ENCODE data around the gene TSSC4.

TSSC4 gene

GRCh38 chr11:2381494-2382128 lies 18.9 kb upstream of the TSSC4 start:
- no peak overlapping the region for H3K4me3 ChIP-seq (ENCODE audit: low read length)

GRCh38 chr11:2382129-2382517 lies 18.4 kb upstream of the TSSC4 start:
- no peak overlapping the region for H3K4me3 ChIP-seq (ENCODE audit: low read length)
- no peak overlapping the region for H3K27ac ChIP-seq (ENCODE audit: low read depth, low read length)
- no peaks in the 10 kb centered on the region for H3K4me1 ChIP-seq (ENCODE audit: insufficient read depth, low read length)
- H3K27me3 ChIP-seq (ENCODE audit: insufficient read depth, low read length), result no peaks in the 10 kb centered on the region
- WGBS, result 89% methylated on average over 11 of the region's 11 CpGs
- H3K9me3 ChIP-seq (ENCODE audit: insufficient read depth, low read depth, low read length), result no peaks in the 10 kb centered on the region
- no peak overlapping the region for H3K9ac ChIP-seq (ENCODE audit: low read depth, low read length)
- peaks cover 6% of the 10 kb centered on the region; the same call in 1 of the 2 replicates for H3K36me3 ChIP-seq (ENCODE audit: insufficient read depth, low read length)

More at GRCh38 chr11:2381494-2382128, 18.9 kb upstream of the TSSC4 start:
- Histone ChIP-seq H3K9me3 (ENCODE audit: insufficient read depth, low read depth, low read length) (no peaks in the 10 kb centered on the region), H3K27me3 (ENCODE audit: insufficient read depth, low read length) (0 out of 2 replicates have a peak, but pooled peaks cover 3% of the 10 kb centered on the region), H3K36me3 (ENCODE audit: insufficient read depth, low read length) (peaks cover 6% of the 10 kb centered on the region; the same call in 1 of the 2 replicates), H3K9ac (ENCODE audit: low read depth, low read length) (no peak overlapping the region), H3K4me1 (ENCODE audit: insufficient read depth, low read length) (no peaks in the 10 kb centered on the region), H3K27ac (ENCODE audit: low read depth, low read length) (no peak overlapping the region)
- 95% methylated on average over 11 of the region's 11 CpGs for WGBS

GRCh38 chr11:2382936-2383851 lies 17.4 kb upstream of the TSSC4 start:
- H3K9ac ChIP-seq (ENCODE audit: low read depth, low read length), result no peak overlapping the region; the same call in 1 of the 2 replicates
- H3K27me3 ChIP-seq (ENCODE audit: insufficient read depth, low read length), result no peaks in the 10 kb centered on the region
- H3K4me3 ChIP-seq (ENCODE audit: low read length), result no peak overlapping the region
- no peaks in the 10 kb centered on the region for H3K9me3 ChIP-seq (ENCODE audit: insufficient read depth, low read depth, low read length)
- H3K4me1 ChIP-seq (ENCODE audit: insufficient read depth, low read length), result no peaks in the 10 kb centered on the region
- H3K36me3 ChIP-seq (ENCODE audit: insufficient read depth, low read length), result peaks cover 6% of the 10 kb centered on the region; the same call in 1 of the 2 replicates
- H3K27ac ChIP-seq (ENCODE audit: low read depth, low read length), result no peak overlapping the region
- 88% methylated on average over 26 of the region's 26 CpGs for WGBS

- peaks cover 6% of the 10 kb centered on the region; the same call in 1 of the 2 replicates for H3K36me3 ChIP-seq (ENCODE audit: insufficient read depth, low read length)
- H3K4me3 ChIP-seq (ENCODE audit: low read length), result no peak overlapping the region
- H3K4me1 ChIP-seq (ENCODE audit: insufficient read depth, low read length), result no peaks in the 10 kb centered on the region
- H3K9me3 ChIP-seq (ENCODE audit: insufficient read depth, low read depth, low read length), result no peaks in the 10 kb centered on the region
- no peak overlapping the region for H3K9ac ChIP-seq (ENCODE audit: low read depth, low read length)
- 88% methylated on average over 27 of the region's 33 CpGs for WGBS
- H3K27me3 ChIP-seq (ENCODE audit: insufficient read depth, low read length), result no peaks in the 10 kb centered on the region
- H3K27ac ChIP-seq (ENCODE audit: low read depth, low read length), result no peak overlapping the region
Measured at GRCh38 chr11:2383852-2384804, 16.4 kb upstream of the TSSC4 start.

GRCh38 chr11:2385156-2386151 lies 15.1 kb upstream of the TSSC4 start:
- no peaks in the 10 kb centered on the region for H3K27me3 ChIP-seq (ENCODE audit: insufficient read depth, low read length)
- no peak overlapping the region for H3K4me3 ChIP-seq (ENCODE audit: low read length)
- no peaks in the 10 kb centered on the region for H3K9me3 ChIP-seq (ENCODE audit: insufficient read depth, low read depth, low read length)
- no peaks in the 10 kb centered on the region for H3K4me1 ChIP-seq (ENCODE audit: insufficient read depth, low read length)
- peaks cover 6% of the 10 kb centered on the region; the same call in 1 of the 2 replicates for H3K36me3 ChIP-seq (ENCODE audit: insufficient read depth, low read length)
- no peak overlapping the region for H3K9ac ChIP-seq (ENCODE audit: low read depth, low read length)
- H3K27ac ChIP-seq (ENCODE audit: low read depth, low read length), result no peak overlapping the region
- 90% methylated on average over 47 of the region's 48 CpGs for WGBS

- WGBS, result 95% methylated on average over 9 of the region's 9 CpGs
- Histone ChIP-seq H3K27me3 (ENCODE audit: insufficient read depth, low read length) (no peaks in the 10 kb centered on the region), H3K9ac (ENCODE audit: low read depth, low read length) (no peak overlapping the region), H3K36me3 (ENCODE audit: insufficient read depth, low read length) (peaks cover 8% of the 10 kb centered on the region; the same call in 1 of the 2 replicates), H3K4me1 (ENCODE audit: insufficient read depth, low read length) (no peaks in the 10 kb centered on the region), H3K9me3 (ENCODE audit: insufficient read depth, low read depth, low read length) (no peaks in the 10 kb centered on the region), H3K4me3 (ENCODE audit: low read length) (no peak overlapping the region), H3K27ac (ENCODE audit: low read depth, low read length) (no peak overlapping the region)
Measured at GRCh38 chr11:2386591-2386990, 14.0 kb upstream of the TSSC4 start.

- WGBS, result 90% methylated on average over 14 of the region's 14 CpGs
- Histone ChIP-seq H3K4me1 (ENCODE audit: insufficient read depth, low read length) (no peaks in the 10 kb centered on the region), H3K27ac (ENCODE audit: low read depth, low read length) (no peak overlapping the region), H3K36me3 (ENCODE audit: insufficient read depth, low read length) (peaks cover 12% of the 10 kb centered on the region; the same call in 1 of the 2 replicates), H3K4me3 (ENCODE audit: low read length) (no peak overlapping the region), H3K9me3 (ENCODE audit: insufficient read depth, low read depth, low read length) (no peaks in the 10 kb centered on the region), H3K27me3 (ENCODE audit: insufficient read depth, low read length) (no peaks in the 10 kb centered on the region), H3K9ac (ENCODE audit: low read depth, low read length) (no peak overlapping the region)
Measured at GRCh38 chr11:2387266-2387987, 13.1 kb upstream of the TSSC4 start.

- Histone ChIP-seq H3K27me3 (ENCODE audit: insufficient read depth, low read length) (no peaks in the 10 kb centered on the region), H3K9ac (ENCODE audit: low read depth, low read length) (no peak overlapping the region), H3K4me3 (ENCODE audit: low read length) (no peak overlapping the region), H3K9me3 (ENCODE audit: insufficient read depth, low read depth, low read length) (no peaks in the 10 kb centered on the region), H3K36me3 (ENCODE audit: insufficient read depth, low read length) (peaks cover 12% of the 10 kb centered on the region; the same call in 1 of the 2 replicates), H3K4me1 (ENCODE audit: insufficient read depth, low read length) (no peaks in the 10 kb centered on the region), H3K27ac (ENCODE audit: low read depth, low read length) (no peak overlapping the region; the same call in 1 of the 2 replicates)
- 88% methylated on average over 15 of the region's 15 CpGs for WGBS
Measured at GRCh38 chr11:2388431-2389376, 11.8 kb upstream of the TSSC4 start.
